ENCODE measurements around the gene NRBF2.

NRBF2 gene

DNA sequence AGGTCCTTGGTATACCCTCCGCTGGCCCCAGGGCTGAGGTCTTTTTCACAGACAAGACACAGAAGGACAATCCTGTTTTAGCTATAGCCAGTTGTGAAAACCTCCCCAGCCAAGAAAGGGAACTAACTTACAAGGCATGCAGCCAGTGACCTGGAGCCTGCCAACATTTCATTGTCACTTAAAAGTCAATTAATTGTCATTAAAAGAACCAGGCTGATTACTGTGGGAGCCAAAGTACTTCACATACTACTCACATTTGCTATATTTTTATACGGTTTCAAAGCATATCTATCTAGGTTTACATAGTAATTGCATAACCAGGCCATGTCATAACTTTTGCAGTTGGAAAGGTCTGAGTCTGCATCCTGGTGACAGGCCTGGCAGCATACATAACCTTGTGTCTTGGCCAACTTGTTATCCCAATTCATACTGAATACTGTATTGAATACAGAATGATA, 31.1 kb downstream of the NRBF2 start:
- Histone ChIP-seq H3K79me2 (ENCODE audit: control insufficient read depth, insufficient read depth, low read length, unreplicated experiment) (no peaks in the 10 kb centered on the region), H2AFZ (ENCODE audit: low read length, unreplicated experiment) (no peak overlapping the region), H3K27ac (ENCODE audit: low read depth, low read length) (no peak overlapping the region), H3K4me3 (ENCODE audit: low read depth, low read length) (no peak overlapping the region), H3K27me3 (ENCODE audit: insufficient read depth, low read length) (no peaks in the 10 kb centered on the region), H3K4me1 (ENCODE audit: control insufficient read depth, insufficient read depth, low read length, unreplicated experiment) (peaks cover 3% of the 10 kb centered on the region), H3K36me3 (ENCODE audit: insufficient read depth, low read length) (peaks cover 3% of the 10 kb centered on the region; the same call in 1 of the 2 replicates)

DNA sequence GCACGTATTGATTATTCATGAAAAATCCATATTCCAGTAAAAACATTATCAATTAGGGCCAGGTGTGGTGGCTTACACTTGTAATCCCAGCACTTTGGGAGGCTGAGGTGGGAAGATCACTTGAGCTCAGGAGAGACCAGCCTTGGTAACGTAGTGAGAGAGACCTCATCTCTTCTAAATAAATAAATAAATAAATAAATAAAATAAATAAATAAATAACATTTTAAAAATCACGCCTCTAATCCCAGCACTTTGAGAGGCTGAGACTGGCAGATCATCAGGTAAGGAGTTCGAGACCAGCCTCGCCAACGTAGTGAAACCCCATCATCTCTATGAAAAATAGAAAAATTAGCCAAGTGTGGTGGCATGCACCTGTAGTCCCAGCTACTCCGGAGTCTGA, 32.1 kb downstream of the NRBF2 start:
- Histone ChIP-seq H3K4me1 (ENCODE audit: control insufficient read depth, insufficient read depth, low read length, unreplicated experiment) (peaks cover 3% of the 10 kb centered on the region), H3K79me2 (ENCODE audit: control insufficient read depth, insufficient read depth, low read length, unreplicated experiment) (no peaks in the 10 kb centered on the region), H3K4me3 (ENCODE audit: low read depth, low read length) (no peak overlapping the region), H3K27ac (ENCODE audit: low read depth, low read length) (no peak overlapping the region), H3K27me3 (ENCODE audit: insufficient read depth, low read length) (no peaks in the 10 kb centered on the region), H3K36me3 (ENCODE audit: insufficient read depth, low read length) (peaks cover 6% of the 10 kb centered on the region), H2AFZ (ENCODE audit: low read length, unreplicated experiment) (no peak overlapping the region)

DNA sequence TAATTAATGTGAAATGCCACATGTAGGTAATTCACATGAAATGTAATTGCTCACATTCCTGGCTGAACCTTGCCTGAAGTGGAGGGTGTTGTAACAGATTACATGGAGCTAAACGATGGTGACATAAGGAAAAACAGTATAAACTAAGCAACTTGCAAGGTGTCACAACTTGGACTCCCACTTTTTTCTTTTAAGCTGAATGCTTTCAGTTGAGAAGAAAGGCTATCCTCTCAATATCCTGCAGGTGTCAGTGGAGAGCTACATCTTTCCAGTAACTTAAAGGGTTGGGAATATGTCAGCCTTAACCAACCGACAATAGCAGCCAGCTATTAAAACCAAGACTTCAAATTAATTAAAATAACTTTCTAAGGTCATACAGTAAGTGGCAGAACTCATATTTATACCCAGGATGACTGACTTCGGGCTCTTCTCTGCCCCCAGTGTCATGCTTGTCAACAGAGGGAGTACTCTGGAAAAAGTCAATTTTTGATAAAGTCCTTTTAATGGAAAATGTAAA, 33.7 kb downstream of the NRBF2 start:
- no peak overlapping the region for H3K27ac ChIP-seq (ENCODE audit: low read depth, low read length)
- H3K79me2 ChIP-seq (ENCODE audit: control insufficient read depth, insufficient read depth, low read length, unreplicated experiment), result no peaks in the 10 kb centered on the region
- peaks cover 3% of the 10 kb centered on the region for H3K4me1 ChIP-seq (ENCODE audit: control insufficient read depth, insufficient read depth, low read length, unreplicated experiment)
- H3K4me3 ChIP-seq (ENCODE audit: low read depth, low read length), result no peak overlapping the region
- H3K36me3 ChIP-seq (ENCODE audit: insufficient read depth, low read length), result peaks cover 10% of the 10 kb centered on the region
- H3K27me3 ChIP-seq (ENCODE audit: insufficient read depth, low read length), result no peaks in the 10 kb centered on the region
- no peak overlapping the region for H2AFZ ChIP-seq (ENCODE audit: low read length, unreplicated experiment)

DNA sequence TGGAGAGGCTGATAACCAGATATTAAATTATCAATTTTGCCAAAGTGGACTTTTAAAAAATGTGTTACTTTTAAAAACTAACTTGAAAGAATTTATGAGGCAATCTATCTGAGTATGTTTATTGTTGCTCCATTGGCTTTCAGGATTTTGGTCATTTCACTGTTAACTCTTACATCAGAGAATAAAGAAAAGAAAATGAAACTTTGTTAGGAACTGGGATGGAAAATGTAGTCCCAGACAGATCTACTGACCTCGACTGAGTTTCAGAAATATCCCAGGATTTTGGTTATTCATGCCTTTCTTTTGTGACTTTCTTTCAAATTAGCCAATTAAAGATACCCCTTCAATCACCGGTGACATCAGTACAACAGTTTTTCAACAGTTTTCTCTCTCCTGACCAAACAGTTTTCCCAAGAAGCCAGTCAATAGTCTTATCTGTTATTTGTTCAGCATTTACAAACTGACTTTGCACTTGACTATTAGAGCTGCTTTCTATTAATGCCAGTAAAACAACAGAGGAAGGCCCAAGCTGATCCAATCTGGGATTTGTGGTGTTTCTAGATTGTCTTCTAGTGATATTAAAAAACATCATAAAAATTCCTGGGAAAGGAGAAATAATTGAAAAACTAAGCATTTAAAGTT, 35.8 kb downstream of the NRBF2 start:
- Histone ChIP-seq H3K27ac (ENCODE audit: low read depth, low read length) (peak overlapping the region; percentile 21; the same call in 1 of the 2 replicates), H3K79me2 (ENCODE audit: control insufficient read depth, insufficient read depth, low read length, unreplicated experiment) (no peaks in the 10 kb centered on the region), H3K27me3 (ENCODE audit: insufficient read depth, low read length) (no peaks in the 10 kb centered on the region), H3K36me3 (ENCODE audit: insufficient read depth, low read length) (peaks cover 10% of the 10 kb centered on the region), H2AFZ (ENCODE audit: low read length, unreplicated experiment) (no peak overlapping the region), H3K4me3 (ENCODE audit: low read depth, low read length) (no peak overlapping the region), H3K4me1 (ENCODE audit: control insufficient read depth, insufficient read depth, low read length, unreplicated experiment) (peaks cover 3% of the 10 kb centered on the region)

DNA sequence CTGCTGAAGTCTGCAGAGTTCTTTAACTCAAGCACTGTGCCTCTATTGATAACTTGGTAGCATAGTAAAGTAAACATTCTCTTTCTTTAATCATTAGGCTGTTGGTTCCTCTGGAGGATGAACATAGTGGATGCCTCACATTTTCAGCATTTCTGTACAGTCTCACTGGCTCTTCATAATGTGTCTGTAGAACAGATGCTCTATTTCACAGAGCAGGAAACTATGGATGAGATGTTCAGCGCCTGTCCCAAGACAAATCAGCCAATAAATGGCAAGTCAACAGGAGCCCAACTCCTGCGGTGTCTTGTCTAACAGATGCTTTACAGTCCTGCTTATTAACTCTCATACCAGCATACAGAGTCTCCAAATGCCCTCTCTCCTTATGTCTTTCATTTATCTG, 36.5 kb downstream of the NRBF2 start:
- no peak overlapping the region for H2AFZ ChIP-seq (ENCODE audit: low read length, unreplicated experiment)
- H3K79me2 ChIP-seq (ENCODE audit: control insufficient read depth, insufficient read depth, low read length, unreplicated experiment), result no peaks in the 10 kb centered on the region
- H3K27me3 ChIP-seq (ENCODE audit: insufficient read depth, low read length), result no peaks in the 10 kb centered on the region
- H3K4me1 ChIP-seq (ENCODE audit: control insufficient read depth, insufficient read depth, low read length, unreplicated experiment), result no peaks in the 10 kb centered on the region
- H3K4me3 ChIP-seq (ENCODE audit: low read depth, low read length), result no peak overlapping the region
- H3K27ac ChIP-seq (ENCODE audit: low read depth, low read length), result no peak overlapping the region
- H3K36me3 ChIP-seq (ENCODE audit: insufficient read depth, low read length), result peaks cover 10% of the 10 kb centered on the region

DNA sequence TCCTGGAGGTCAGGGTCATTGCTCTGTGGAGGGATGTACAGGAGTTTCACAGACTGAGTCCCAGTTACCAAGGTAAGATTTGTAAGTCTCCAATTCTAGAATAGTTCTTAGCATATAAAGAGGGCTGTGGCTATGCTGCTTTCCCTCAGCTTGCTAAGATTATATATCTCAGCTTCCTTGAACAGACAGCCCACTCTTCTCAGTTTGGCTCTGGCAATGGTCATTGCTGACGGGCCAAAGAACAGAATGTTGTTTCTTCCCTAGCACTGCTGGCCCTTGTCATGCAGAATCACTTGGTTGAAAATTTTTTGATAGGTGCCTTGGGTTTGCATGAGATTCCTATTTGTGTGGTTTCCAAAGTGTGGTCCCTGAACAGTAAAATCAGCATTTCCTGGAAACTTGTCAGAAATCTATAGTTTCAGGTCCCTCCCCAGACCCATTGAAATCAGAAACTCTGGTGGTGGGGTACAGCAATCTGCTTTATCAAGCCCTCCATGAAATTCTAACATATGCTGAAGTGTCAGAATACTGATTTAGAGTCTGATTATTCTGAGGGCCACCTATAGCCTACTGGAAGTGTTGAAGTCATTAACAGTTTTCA, 38.2 kb downstream of the NRBF2 start:
- H3K36me3 ChIP-seq (ENCODE audit: insufficient read depth, low read length), result peaks cover 20% of the 10 kb centered on the region
- H3K79me2 ChIP-seq (ENCODE audit: control insufficient read depth, insufficient read depth, low read length, unreplicated experiment), result no peaks in the 10 kb centered on the region
- H2AFZ ChIP-seq (ENCODE audit: low read length, unreplicated experiment), result no peak overlapping the region
- H3K27me3 ChIP-seq (ENCODE audit: insufficient read depth, low read length), result no peaks in the 10 kb centered on the region
- no peak overlapping the region for H3K4me3 ChIP-seq (ENCODE audit: low read depth, low read length)
- no peaks in the 10 kb centered on the region for H3K4me1 ChIP-seq (ENCODE audit: control insufficient read depth, insufficient read depth, low read length, unreplicated experiment)
- no peak overlapping the region for H3K27ac ChIP-seq (ENCODE audit: low read depth, low read length)

DNA sequence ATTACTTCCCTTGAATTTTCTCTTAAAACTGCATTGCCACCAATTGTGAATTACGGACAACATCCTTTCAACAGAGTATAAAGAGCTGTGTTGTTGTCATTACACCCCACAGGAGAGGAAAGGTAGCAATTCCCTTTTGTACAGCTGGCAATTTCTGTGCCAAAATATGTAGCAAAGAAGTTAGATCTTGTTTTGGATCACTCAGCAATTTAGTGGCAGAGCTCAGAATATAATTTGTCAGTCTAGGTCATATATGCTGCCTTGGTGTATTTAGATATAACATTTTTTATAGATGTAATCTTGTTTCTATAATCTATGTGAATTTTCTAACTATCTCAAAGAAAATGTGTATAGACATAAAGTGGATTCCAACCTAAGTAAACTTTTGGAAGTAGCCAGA, 38.8 kb downstream of the NRBF2 start:
- Histone ChIP-seq H3K79me2 (ENCODE audit: control insufficient read depth, insufficient read depth, low read length, unreplicated experiment) (no peaks in the 10 kb centered on the region), H3K4me1 (ENCODE audit: control insufficient read depth, insufficient read depth, low read length, unreplicated experiment) (no peaks in the 10 kb centered on the region), H2AFZ (ENCODE audit: low read length, unreplicated experiment) (no peak overlapping the region), H3K4me3 (ENCODE audit: low read depth, low read length) (no peak overlapping the region), H3K36me3 (ENCODE audit: insufficient read depth, low read length) (peaks cover 26% of the 10 kb centered on the region), H3K27me3 (ENCODE audit: insufficient read depth, low read length) (no peaks in the 10 kb centered on the region), H3K27ac (ENCODE audit: low read depth, low read length) (no peak overlapping the region)

DNA sequence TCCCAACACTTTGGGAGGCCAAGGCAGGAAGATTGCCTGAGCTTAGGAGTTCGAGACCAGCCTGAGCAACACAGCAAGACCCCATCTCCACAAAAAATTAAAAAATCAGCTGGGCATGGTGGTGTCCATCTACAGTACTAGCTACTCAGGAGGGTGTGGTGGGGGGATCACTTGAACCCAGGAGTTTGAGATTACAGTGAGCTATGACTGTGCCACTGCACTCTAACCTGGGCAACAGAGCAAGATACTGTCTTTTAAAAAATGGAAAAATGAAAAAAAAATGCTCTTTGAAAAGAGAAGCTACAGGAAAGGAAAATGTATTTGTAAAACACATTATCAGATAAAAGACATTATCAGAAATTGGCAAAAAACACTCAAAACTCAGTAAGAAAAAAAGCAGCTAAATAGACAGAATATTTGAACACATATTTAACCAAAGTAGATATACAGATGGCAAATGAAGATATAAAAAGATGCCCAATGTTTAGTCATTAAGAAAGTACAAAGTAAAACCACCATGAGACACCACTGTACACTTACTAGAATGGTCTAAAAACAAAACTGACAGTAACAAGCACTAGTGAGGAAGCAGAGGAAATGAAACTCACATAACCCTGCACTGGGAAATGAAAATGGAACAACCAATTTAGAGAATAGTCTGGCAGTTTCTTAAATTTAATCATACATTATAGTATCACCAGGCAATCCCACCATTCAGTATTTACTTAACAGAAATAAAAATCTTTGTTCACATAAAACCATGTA, 40.5 kb downstream of the NRBF2 start:
- Histone ChIP-seq H3K36me3 (ENCODE audit: insufficient read depth, low read length) (peaks cover 36% of the 10 kb centered on the region), H3K4me3 (ENCODE audit: low read depth, low read length) (no peak overlapping the region), H3K27me3 (ENCODE audit: insufficient read depth, low read length) (no peaks in the 10 kb centered on the region), H3K27ac (ENCODE audit: low read depth, low read length) (no peak overlapping the region), H3K79me2 (ENCODE audit: control insufficient read depth, insufficient read depth, low read length, unreplicated experiment) (no peaks in the 10 kb centered on the region), H3K4me1 (ENCODE audit: control insufficient read depth, insufficient read depth, low read length, unreplicated experiment) (no peaks in the 10 kb centered on the region), H2AFZ (ENCODE audit: low read length, unreplicated experiment) (no peak overlapping the region)

DNA sequence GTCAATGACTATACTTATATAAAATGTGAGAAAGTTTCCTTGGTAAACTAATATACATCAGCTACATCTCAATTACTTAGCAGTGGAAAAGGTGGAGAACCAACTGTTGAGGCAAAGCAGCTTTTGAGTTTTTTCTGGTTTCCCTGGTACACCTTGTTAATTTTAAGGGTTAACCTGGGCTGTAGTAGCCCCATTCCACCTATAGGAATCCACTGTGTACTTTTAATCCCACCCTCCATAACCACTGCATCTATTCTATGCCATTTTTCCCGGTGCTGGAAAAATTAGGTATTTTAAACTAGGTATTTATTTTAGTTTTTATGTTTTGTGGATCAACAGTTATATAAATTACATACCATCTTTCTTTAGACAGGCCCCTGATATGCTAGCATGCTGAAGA, 42.4 kb downstream of the NRBF2 start:
- Histone ChIP-seq H3K27ac (ENCODE audit: low read depth, low read length) (no peak overlapping the region), H2AFZ (ENCODE audit: low read length, unreplicated experiment) (no peak overlapping the region), H3K79me2 (ENCODE audit: control insufficient read depth, insufficient read depth, low read length, unreplicated experiment) (no peaks in the 10 kb centered on the region), H3K4me3 (ENCODE audit: low read depth, low read length) (no peak overlapping the region), H3K27me3 (ENCODE audit: insufficient read depth, low read length) (no peaks in the 10 kb centered on the region), H3K4me1 (ENCODE audit: control insufficient read depth, insufficient read depth, low read length, unreplicated experiment) (no peaks in the 10 kb centered on the region), H3K36me3 (ENCODE audit: insufficient read depth, low read length) (peaks cover 30% of the 10 kb centered on the region)

DNA sequence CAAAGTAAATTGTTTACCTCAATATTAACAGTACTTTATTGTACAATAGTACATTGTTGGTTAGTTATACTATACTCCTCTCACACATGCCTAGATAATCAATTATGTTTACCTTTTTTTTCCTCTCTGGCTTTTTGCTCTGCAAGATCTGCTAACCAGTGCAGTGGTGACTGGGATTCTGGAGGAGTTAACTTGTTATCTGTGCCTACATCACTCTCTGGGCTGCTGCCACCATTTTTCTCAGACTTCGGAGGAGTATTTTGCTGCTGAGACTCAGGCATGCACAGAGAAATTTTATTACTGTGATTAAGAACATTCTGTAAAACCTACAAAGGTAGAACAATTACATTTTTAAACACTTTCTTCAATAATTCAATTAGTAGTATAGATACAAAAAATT, 59.7 kb downstream of the NRBF2 start:
- no peaks in the 10 kb centered on the region for H3K27me3 ChIP-seq (ENCODE audit: insufficient read depth, low read length)
- peaks cover 44% of the 10 kb centered on the region for H3K36me3 ChIP-seq (ENCODE audit: insufficient read depth, low read length)
- H3K4me1 ChIP-seq (ENCODE audit: control insufficient read depth, insufficient read depth, low read length, unreplicated experiment), result peaks cover 12% of the 10 kb centered on the region
- H3K79me2 ChIP-seq (ENCODE audit: control insufficient read depth, insufficient read depth, low read length, unreplicated experiment), result no peaks in the 10 kb centered on the region
- no peak overlapping the region for H2AFZ ChIP-seq (ENCODE audit: low read length, unreplicated experiment)
- no peak overlapping the region for H3K4me3 ChIP-seq (ENCODE audit: low read depth, low read length)
- no peak overlapping the region for H3K27ac ChIP-seq (ENCODE audit: low read depth, low read length)
